HG03378 (cell line): ENCODE results near the gene TNFAIP8.

Experiments
- ATAC-seq: cut with Tn5 transposase; IDR thresholded peaks from one replicate; pipeline ENCODE4 v1.9.1; 2021; ENCODE audit warnings: mild to moderate bottlenecking, moderate library complexity; ENCODE audit not compliant: unreplicated experiment

The TNFAIP8 gene

GRCh38 chr5:119365847-119366539 lies 10.2 kb downstream of the TNFAIP8 start:
- ATAC-seq = no peak

- ATAC-seq = no peak
These were observed 10.7 kb downstream of the TNFAIP8 start for GRCh38 chr5:119366540-119366881.

- ATAC-seq = peak; percentile 87
These were observed 11.9 kb downstream of the TNFAIP8 start for GRCh38 chr5:119367502-119368237.

GRCh38 chr5:119368238-119368630 lies 12.4 kb downstream of the TNFAIP8 start:
- no peak for ATAC-seq

GRCh38 chr5:119370486-119370885 lies 14.7 kb downstream of the TNFAIP8 start:
- ATAC-seq = no peak

GRCh38 chr5:119371146-119371545 lies 15.3 kb downstream of the TNFAIP8 start:
- no peak for ATAC-seq

- ATAC-seq = peak; percentile 60
These were observed 17.6 kb downstream of the TNFAIP8 start for GRCh38 chr5:119373449-119373858.

GRCh38 chr5:119374901-119375300 lies 19.1 kb downstream of the TNFAIP8 start:
- ATAC-seq = no peak

GRCh38 chr5:119377066-119377465 lies 21.2 kb downstream of the TNFAIP8 start:
- no peak for ATAC-seq

- ATAC-seq = no peak
These were observed 22.4 kb downstream of the TNFAIP8 start for GRCh38 chr5:119378075-119378700.

GRCh38 chr5:119379096-119379495 lies 23.3 kb downstream of the TNFAIP8 start:
- no peak for ATAC-seq

- no peak for ATAC-seq
These were observed 24.2 kb downstream of the TNFAIP8 start for GRCh38 chr5:119379942-119380547.

- ATAC-seq = no peak
These were observed 26.4 kb downstream of the TNFAIP8 start for GRCh38 chr5:119382169-119382568.

GRCh38 chr5:119383008-119383407 lies 27.2 kb downstream of the TNFAIP8 start:
- no peak for ATAC-seq

- ATAC-seq = peak; percentile 44
These were observed 29.3 kb downstream of the TNFAIP8 start for GRCh38 chr5:119385136-119385535.

GRCh38 chr5:119385536-119386128 lies 29.8 kb downstream of the TNFAIP8 start:
- ATAC-seq = peak; percentile 21

GRCh38 chr5:119386596-119387344 lies 31.0 kb downstream of the TNFAIP8 start:
- ATAC-seq = no peak

- ATAC-seq = no peak
These were observed 32.3 kb downstream of the TNFAIP8 start for GRCh38 chr5:119387945-119388618.

- ATAC-seq = no peak
These were observed 32.9 kb downstream of the TNFAIP8 start for GRCh38 chr5:119388619-119389190.
